Measurements from ENCODE around the gene PRCP. TPM values are rescaled to one million over a fixed set of nuclear protein-coding genes. Genes with fewer than 3 reads are reported as not detected.

PRCP gene
- total and polyA plus RNA-seq, 2 donors from 2014 or later: 115 to 202 TPM

- no peak overlapping the region for H3K4me3 ChIP-seq (ENCODE audit: low read length in 3 of 3)
- no peak for FAIRE-seq
- H3K36me3 ChIP-seq (ENCODE audit: control insufficient read depth in 2 of 3, insufficient read depth in 3 of 3, low read length in 3 of 3): no peaks in the 10 kb centered on the region
- H3K4me1 ChIP-seq (ENCODE audit: control insufficient read depth in 2 of 3, insufficient read depth in 2 of 3, low read depth in 1 of 3, low read length in 3 of 3): peaks cover 0 to 2% (median 2%) of the 10 kb centered on the region in 3 donors
- H3K27me3 ChIP-seq (ENCODE audit: control insufficient read depth, insufficient read depth, low read length): no peaks in the 10 kb centered on the region
- no peak overlapping the region for H3K27ac ChIP-seq (ENCODE audit: low read depth in 2 of 2, low read length in 2 of 2)
- H3K9ac ChIP-seq (ENCODE audit: low read length in 3 of 3): no peak overlapping the region
- intact Hi-C loops (cut with DNase I): no loop called here
- H3K9me3 ChIP-seq (ENCODE audit: control insufficient read depth in 2 of 3, insufficient read depth in 1 of 3, low read length in 3 of 3): no peaks in the 10 kb centered on the region
- TF ChIP-seq CTCF (IDR thresholded peaks at IDR 0.05; ENCODE audit: borderline replicate concordance, extremely low read depth, insufficient read depth): no peak
- DNase-seq: peak in 2 of 5 donors; percentile 28 to 31
Measured at GRCh38 chr11:82830746-82831145, 69.5 kb downstream of the PRCP start.

- Histone ChIP-seq H3K9ac (ENCODE audit: low read length in 3 of 3) (no peak overlapping the region), H3K4me3 (ENCODE audit: low read length in 3 of 3) (no peak overlapping the region), H3K27ac (ENCODE audit: low read depth in 2 of 2, low read length in 2 of 2) (no peak overlapping the region), H3K36me3 (ENCODE audit: control insufficient read depth in 2 of 3, insufficient read depth in 3 of 3, low read length in 3 of 3) (peaks cover 0 to 4% (median 0%) of the 10 kb centered on the region in 3 donors), H3K27me3 (ENCODE audit: control insufficient read depth, insufficient read depth, low read length) (no peaks in the 10 kb centered on the region), H3K4me1 (ENCODE audit: control insufficient read depth in 2 of 3, insufficient read depth in 2 of 3, low read depth in 1 of 3, low read length in 3 of 3) (peaks cover 0 to 2% (median 2%) of the 10 kb centered on the region in 3 donors), H3K9me3 (ENCODE audit: control insufficient read depth in 2 of 3, insufficient read depth in 1 of 3, low read length in 3 of 3) (no peaks in the 10 kb centered on the region)
- FAIRE-seq: no peak
- intact Hi-C loops (cut with DNase I): no loop called here
- DNase-seq: no peak
- no peak for TF ChIP-seq CTCF (IDR thresholded peaks at IDR 0.05; ENCODE audit: borderline replicate concordance, extremely low read depth, insufficient read depth)
Measured at GRCh38 chr11:82829101-82829500, 71.1 kb downstream of the PRCP start.

GRCh38 chr11:82828472-82828871, 71.8 kb downstream of the PRCP start:
- Histone ChIP-seq H3K4me3 (ENCODE audit: low read length in 3 of 3) (no peak overlapping the region), H3K36me3 (ENCODE audit: control insufficient read depth in 2 of 3, insufficient read depth in 3 of 3, low read length in 3 of 3) (peaks cover 0 to 4% (median 0%) of the 10 kb centered on the region in 3 donors), H3K9me3 (ENCODE audit: control insufficient read depth in 2 of 3, insufficient read depth in 1 of 3, low read length in 3 of 3) (no peaks in the 10 kb centered on the region), H3K4me1 (ENCODE audit: control insufficient read depth in 2 of 3, insufficient read depth in 2 of 3, low read depth in 1 of 3, low read length in 3 of 3) (peaks cover 0 to 2% (median 2%) of the 10 kb centered on the region in 3 donors), H3K9ac (ENCODE audit: low read length in 3 of 3) (no peak overlapping the region), H3K27ac (ENCODE audit: low read depth in 2 of 2, low read length in 2 of 2) (no peak overlapping the region), H3K27me3 (ENCODE audit: control insufficient read depth, insufficient read depth, low read length) (no peaks in the 10 kb centered on the region)
- intact Hi-C loops (cut with DNase I): no loop called here
- FAIRE-seq (no peak), DNase-seq (no peak)
- TF ChIP-seq CTCF (IDR thresholded peaks at IDR 0.05; ENCODE audit: borderline replicate concordance, extremely low read depth, insufficient read depth): no peak

GRCh38 chr11:82826526-82826925, 73.7 kb downstream of the PRCP start:
- H3K27ac ChIP-seq (ENCODE audit: low read depth in 2 of 2, low read length in 2 of 2): no peak overlapping the region
- peaks cover 0 to 2% (median 2%) of the 10 kb centered on the region in 3 donors for H3K4me1 ChIP-seq (ENCODE audit: control insufficient read depth in 2 of 3, insufficient read depth in 2 of 3, low read depth in 1 of 3, low read length in 3 of 3)
- no peak overlapping the region for H3K4me3 ChIP-seq (ENCODE audit: low read length in 3 of 3)
- FAIRE-seq (no peak), DNase-seq (no peak)
- peaks cover 0 to 4% (median 0%) of the 10 kb centered on the region in 3 donors for H3K36me3 ChIP-seq (ENCODE audit: control insufficient read depth in 2 of 3, insufficient read depth in 3 of 3, low read length in 3 of 3)
- no peaks in the 10 kb centered on the region for H3K9me3 ChIP-seq (ENCODE audit: control insufficient read depth in 2 of 3, insufficient read depth in 1 of 3, low read length in 3 of 3)
- intact Hi-C loops (cut with DNase I): no loop called here
- no peak for TF ChIP-seq CTCF (IDR thresholded peaks at IDR 0.05; ENCODE audit: borderline replicate concordance, extremely low read depth, insufficient read depth)
- no peak overlapping the region for H3K9ac ChIP-seq (ENCODE audit: low read length in 3 of 3)
- H3K27me3 ChIP-seq (ENCODE audit: control insufficient read depth, insufficient read depth, low read length): no peaks in the 10 kb centered on the region
